Umbilical cord (tissue), 2 donors: ENCODE data around the gene DRC1. TPM values are rescaled to one million over a fixed set of nuclear protein-coding genes. Genes with fewer than 3 reads are reported as not detected.
"Not testable (repeated sequence)": the region's sequence is repeated elsewhere in the genome, so short reads cannot be mapped to it uniquely, and the experiment has no call there.

Source experiments
- DNase-seq: peaks from one replicate; pipeline ENCODE4 v3.0.0-alpha.2; 2015; ENCODE audit warnings: low spot score
- total RNA-seq: library from RNA; depleted of rRNA; stranded (reverse); fragments of >200 nt; gene quantifications from one replicate; pipeline ENCODE4 v1.2.3, GENCODE V29; 2014; ENCODE audit warnings: low replicate concordance; ENCODE audit not compliant: insufficient read depth

The DRC1 gene
- total RNA-seq, 1 donor from 2014 or later, result not detected

GRCh38 chr2:26463244-26464192, 61.8 kb downstream of the DRC1 start:
- DNase-seq, result no peak

- DNase-seq, result no peak
These were observed 62.9 kb downstream of the DRC1 start for GRCh38 chr2:26464390-26465265.

GRCh38 chr2:26465266-26465925, 63.7 kb downstream of the DRC1 start:
- DNase-seq, result no peak

GRCh38 chr2:26465981-26466471, 64.3 kb downstream of the DRC1 start:
- DNase-seq, result no peak

- no peak for DNase-seq
These were observed 65.1 kb downstream of the DRC1 start for GRCh38 chr2:26466662-26467310.

- not testable (repeated sequence) for DNase-seq
These were observed 66.8 kb downstream of the DRC1 start for GRCh38 chr2:26468544-26468943.

- no peak for DNase-seq
These were observed 67.5 kb downstream of the DRC1 start for GRCh38 chr2:26469092-26469710.

- DNase-seq, result no peak
These were observed 68.2 kb downstream of the DRC1 start for GRCh38 chr2:26469955-26470354.

- DNase-seq, result no peak
These were observed 69.0 kb downstream of the DRC1 start for GRCh38 chr2:26470601-26471260.

GRCh38 chr2:26471289-26471688, 69.6 kb downstream of the DRC1 start:
- no peak for DNase-seq

GRCh38 chr2:26471766-26472706, 70.3 kb downstream of the DRC1 start:
- DNase-seq, result no peak

GRCh38 chr2:26472821-26473655, 71.3 kb downstream of the DRC1 start:
- no peak for DNase-seq

GRCh38 chr2:26473796-26474195, 72.1 kb downstream of the DRC1 start:
- DNase-seq, result no peak

- no peak for DNase-seq
These were observed 72.6 kb downstream of the DRC1 start for GRCh38 chr2:26474261-26474785.

- DNase-seq, result no peak
These were observed 73.3 kb downstream of the DRC1 start for GRCh38 chr2:26475037-26475436.

GRCh38 chr2:26475832-26476501, 74.2 kb downstream of the DRC1 start:
- no peak for DNase-seq
